H1 (cell line): ENCODE results near the gene LRRTM2. TPM values are rescaled to one million over a fixed set of nuclear protein-coding genes. Genes with fewer than 3 reads are reported as not detected.

ENCODE experiments used
- CTCF ChIA-PET: fragments of 300-600 bp; sonication (Branson Sonifier 250); formaldehyde crosslinking; loops from one replicate; lab custom pipeline; 2021; ENCODE audit not compliant: partially characterized antibody; lab: Charles Lee
- POLR2A ChIA-PET: fragments of 300-600 bp; sonication (Branson Sonifier 250); formaldehyde crosslinking; loops from one replicate; lab custom pipeline; 2021; ENCODE audit warnings: inconsistent platforms; ENCODE audit not compliant: partially characterized antibody; lab: Charles Lee
- DNase-seq, 2 experiments: peaks; one replicate each; pipeline versions ENCODE4 v3.0.0 to v3.0.0-alpha.2; 2010 to 2022; ENCODE audit warnings: low spot score in 2 of 2, low read depth in 1 of 2, mixed read lengths in 1 of 2
- FAIRE-seq: peaks from 2 replicates; lab custom pipeline; 2011; peaks lifted over from hg19 to GRCh38; lab: Jason Lieb, UNC
- H2AFZ ChIP-seq: 2 replicates; pipeline ENCODE4 v1.8.1; 2012; ENCODE audit warnings: low read length, inconsistent platforms
- H2AK5ac ChIP-seq: 2 replicates; pipeline ENCODE4 v1.6.1; 2013; ENCODE audit warnings: low read depth, low read length
- H2BK120ac ChIP-seq: replicated peaks from 2 replicates; pipeline ENCODE3; 2013; ENCODE audit warnings: low read depth, low read length, inconsistent platforms
- H2BK12ac ChIP-seq: 2 replicates; pipeline ENCODE4 v1.6.1; 2013; ENCODE audit warnings: low read depth, low read length
- H2BK15ac ChIP-seq: 2 replicates; pipeline ENCODE4 v1.6.1; 2013; ENCODE audit warnings: low read length
- H2BK20ac ChIP-seq: 2 replicates; pipeline ENCODE4 v1.6.1; 2013; ENCODE audit warnings: low read length
- H2BK5ac ChIP-seq: 2 replicates; pipeline ENCODE4 v1.6.1; 2013; ENCODE audit warnings: low read depth, low read length
- H3K14ac ChIP-seq: 2 replicates; pipeline ENCODE4 v1.6.1; 2013; ENCODE audit warnings: inconsistent platforms; ENCODE audit not compliant: insufficient read length
- H3K18ac ChIP-seq: 2 replicates; pipeline ENCODE4 v1.6.1; 2013; ENCODE audit warnings: low read length; ENCODE audit errors: extremely low read depth
- H3K23ac ChIP-seq: 2 replicates; pipeline ENCODE4 v1.6.1; 2013; ENCODE audit warnings: inconsistent platforms; ENCODE audit not compliant: insufficient read length
- H3K23me2 ChIP-seq: 2 replicates; pipeline ENCODE4 v1.6.1; 2013; ENCODE audit warnings: low read depth, low read length
- H3K27ac ChIP-seq: 2 replicates; pipeline ENCODE4 v1.6.1; 2011; ENCODE audit warnings: low read depth, low read length, inconsistent platforms
- H3K27me3 ChIP-seq, 4 experiments: replicated peaks in 1 of 4; 1 replicate in 1 of 4; 2 replicates in 3 of 4; pipeline versions ENCODE4 v1.6.1 to v1.8.1; 2011 to 2013; ENCODE audit warnings: low read length in 3 of 4, mild to moderate bottlenecking in 3 of 4, inconsistent platforms in 2 of 4, mixed read lengths in 2 of 4, moderate library complexity in 1 of 4; ENCODE audit not compliant: control insufficient read depth in 3 of 4, insufficient read depth in 3 of 4; ENCODE audit errors: extremely low read depth in 1 of 4
- H3K36me3 ChIP-seq, 4 experiments: 2 replicates each; pipeline versions ENCODE4 v1.6.1 to v1.8.1; 2011 to 2013; ENCODE audit warnings: mild to moderate bottlenecking in 4 of 4, low read length in 3 of 4, moderate library complexity in 2 of 4, control low read depth in 1 of 4, inconsistent platforms in 1 of 4; ENCODE audit not compliant: insufficient read depth in 4 of 4, control insufficient read depth in 2 of 4
- H3K4ac ChIP-seq: replicated peaks from 2 replicates; pipeline ENCODE3; 2013; ENCODE audit warnings: low read length, low read depth, mixed read lengths, inconsistent platforms; ENCODE audit not compliant: insufficient read length
- H3K4me1 ChIP-seq, 4 experiments: replicated peaks in 1 of 4; 1 replicate in 1 of 4; 2 replicates in 3 of 4; pipeline versions ENCODE4 v1.6.1 to v1.8.1; 2011 to 2013; ENCODE audit warnings: low read length in 3 of 4, inconsistent platforms in 2 of 4, mixed read lengths in 1 of 4; ENCODE audit not compliant: insufficient read depth in 4 of 4, control insufficient read depth in 3 of 4
- H3K4me2 ChIP-seq, 2 experiments: 2 replicates each; pipeline versions ENCODE4 v1.6.1 to v1.8.1; 2011 to 2013; ENCODE audit warnings: low read depth in 2 of 2, low read length in 2 of 2, control low read depth in 1 of 2, inconsistent platforms in 1 of 2, mild to moderate bottlenecking in 1 of 2; ENCODE audit not compliant: insufficient read depth in 1 of 2
- H3K4me3 ChIP-seq, 4 experiments: fragments of 200-600, 300-600 bp in 1 of 4; sonication (generic), shearing (Covaris generic), sonication (Bioruptor Twin) in 1 of 4; 2 replicates each; pipeline versions ENCODE4 v1.5.1 to v1.8.1; 2011 to 2016; ENCODE audit warnings: low read length in 4 of 4, low read depth in 3 of 4, control low read depth in 2 of 4, inconsistent platforms in 2 of 4, mild to moderate bottlenecking in 2 of 4, mixed read lengths in 1 of 4, moderate library complexity in 1 of 4; ENCODE audit not compliant: insufficient read depth in 2 of 4; ENCODE audit errors: extremely low read depth in 1 of 4
- H3K56ac ChIP-seq: replicated peaks from 2 replicates; pipeline ENCODE3; 2013; ENCODE audit warnings: low read depth, mild to moderate bottlenecking, mixed read lengths, low read length, inconsistent platforms; ENCODE audit not compliant: insufficient read length
- H3K79me1 ChIP-seq: 2 replicates; pipeline ENCODE4 v1.6.1; 2013; ENCODE audit warnings: low read depth, low read length, control low read depth
- H3K79me2 ChIP-seq, 2 experiments: 2 replicates each; pipeline versions ENCODE4 v1.6.1 to v1.8.1; 2012 to 2013; ENCODE audit warnings: low read length in 2 of 2, mild to moderate bottlenecking in 2 of 2, inconsistent platforms in 1 of 2; ENCODE audit not compliant: insufficient read depth in 2 of 2, control insufficient read depth in 1 of 2
- H3K9ac ChIP-seq, 4 experiments: replicated peaks in 1 of 4; 1 replicate in 1 of 4; 2 replicates in 3 of 4; pipeline versions ENCODE4 v1.6.1 to v1.8.1; 2011 to 2013; ENCODE audit warnings: low read depth in 3 of 4, low read length in 3 of 4, control low read depth in 2 of 4, mild to moderate bottlenecking in 2 of 4, moderate library complexity in 2 of 4, inconsistent platforms in 1 of 4; ENCODE audit errors: extremely low read depth in 1 of 4
- H3K9me3 ChIP-seq, 2 experiments: 2 replicates each; pipeline versions ENCODE4 v1.6.1 to v1.8.1; 2012 to 2013; ENCODE audit warnings: mild to moderate bottlenecking in 2 of 2, moderate library complexity in 2 of 2, control low read depth in 1 of 2, inconsistent platforms in 1 of 2, low read depth in 1 of 2, low read length in 1 of 2, mixed read lengths in 1 of 2; ENCODE audit not compliant: insufficient read depth in 2 of 2
- H4K20me1 ChIP-seq, 2 experiments: replicated peaks in 1 of 2; 2 replicates each; pipeline versions ENCODE3 to v1.8.1; 2011 to 2013; ENCODE audit warnings: inconsistent platforms in 2 of 2, low read length in 2 of 2, mild to moderate bottlenecking in 1 of 2; ENCODE audit not compliant: insufficient read depth in 2 of 2, control insufficient read depth in 1 of 2
- H4K5ac ChIP-seq: 2 replicates; pipeline ENCODE4 v1.6.1; 2013; ENCODE audit warnings: low read length, low read depth, mixed read lengths, inconsistent platforms; ENCODE audit not compliant: insufficient read length
- H4K8ac ChIP-seq: 2 replicates; pipeline ENCODE4 v1.8.0; 2013; ENCODE audit warnings: mild to moderate bottlenecking, moderate library complexity, low read length, inconsistent platforms; ENCODE audit not compliant: insufficient read depth; ENCODE audit errors: extremely low read depth
- H4K91ac ChIP-seq: replicated peaks from 2 replicates; pipeline ENCODE3; 2013; ENCODE audit warnings: low read length, mixed read lengths, inconsistent platforms; ENCODE audit not compliant: insufficient read length
- HDAC6 ChIP-seq: IDR thresholded peaks from one replicate; pipeline ENCODE4 v1.7.1; 2012; ENCODE audit warnings: low read depth, mild to moderate bottlenecking, inconsistent platforms, low read length, moderate library complexity
- RNF2 ChIP-seq: fragments of 200-900, 300-1000 bp; sonication (generic); IDR thresholded peaks from 2 replicates; pipeline ENCODE4 v1.7.1; 2016; ENCODE audit warnings: borderline replicate concordance, low read depth, mild to moderate bottlenecking, antibody characterized with exemption, low read length; ENCODE audit not compliant: poor library complexity, severe bottlenecking; ENCODE audit errors: missing control alignments
- SIX5 ChIP-seq: IDR thresholded peaks from 2 replicates; pipeline ENCODE4 v1.6.1; 2011; ENCODE audit warnings: mild to moderate bottlenecking, low read depth, low read length
- SP2 ChIP-seq: IDR thresholded peaks from 2 replicates; pipeline ENCODE4 v1.6.1; 2012; ENCODE audit warnings: mild to moderate bottlenecking, low read length, inconsistent platforms
- WGBS, 2 experiments: shearing (Covaris generic) in 1 of 2; methylation state at CpG; one replicate each; pipeline versions ENCODE4 v1.1.6 to v1.1.7; 2013 to 2015; ENCODE audit warnings: low lambda C conversion rate in 2 of 2, mixed read lengths in 2 of 2, inconsistent platforms in 1 of 2, low coverage in 1 of 2, missing lambda C conversion rate in 1 of 2; ENCODE audit not compliant: insufficient replicate concordance in 2 of 2, insufficient coverage in 1 of 2, insufficient read length in 1 of 2; ENCODE audit errors: extremely low coverage in 1 of 2, missing lambda C conversion rate in 1 of 2; 5-methylcytosine and 5-hydroxymethylcytosine counted together
- polyA plus RNA-seq, 7 experiments: library from polyadenylated mRNA; depleted of rRNA in 3 of 7; stranded (reverse) in 5 of 7; unstranded in 2 of 7; fragments of >200 nt in 5 of 7; fragments of 200-250 nt in 2 of 7; gene quantifications; 1 replicate in 5 of 7; 2 replicates in 1 of 7; 4 replicates in 1 of 7; pipeline versions ENCODE4 v1.2.1 to v1.2.3, GENCODE V29; 2011 to 2013; ENCODE audit warnings: missing spikeins in 2 of 7, mixed read lengths in 2 of 7
- total RNA-seq: library from RNA; stranded (reverse); fragmentation: NEBNext Ultra II Directional; extraction: Animal tissue kit (Norgen Biotek cat#: 25700); gene quantifications from 2 replicates; pipeline ENCODE4 v1.2.1, GENCODE V29; 2021

LRRTM2 gene
- total and polyA plus RNA-seq, 2 of the 8 experiments (the other 6 are each of a cell fraction or from before 2014, with no cell fraction given) = not detected

DNA sequence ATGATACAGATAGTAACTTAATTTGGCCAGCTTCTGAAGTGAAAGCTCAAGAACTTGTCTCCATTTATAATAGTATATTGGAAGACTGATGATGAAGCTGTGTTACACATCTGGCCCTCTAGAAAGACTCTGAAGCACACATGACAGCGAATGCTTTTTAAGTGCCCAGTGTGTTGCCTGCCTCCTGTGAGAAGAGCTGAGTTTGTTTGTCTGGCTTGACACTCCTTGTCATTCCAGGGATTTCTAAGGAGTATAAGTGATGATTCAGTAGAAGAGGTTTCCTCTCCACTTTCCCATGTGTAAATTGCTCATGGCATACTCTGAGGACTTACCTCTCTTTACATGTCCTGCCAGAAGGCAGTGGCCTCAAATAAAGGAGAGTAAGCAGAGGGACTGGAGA is 30.4 kb upstream of the LRRTM2 start:
- no peak for TF ChIP-seq HDAC6
- TF ChIP-seq SP2 = no peak
- no peak for TF ChIP-seq RNF2
- TF ChIP-seq SIX5 = no peak

More for the DNA sequence above, 30.4 kb upstream of the LRRTM2 start:
- H4K8ac ChIP-seq = no peak overlapping the region
- H3K23me2 ChIP-seq = no peaks in the 10 kb centered on the region
- H4K5ac ChIP-seq = no peak overlapping the region
- H2AFZ ChIP-seq = no peak overlapping the region
- no peak overlapping the region for H3K9ac ChIP-seq
- no peak overlapping the region for H3K4me3 ChIP-seq
- no peak overlapping the region for H2AK5ac ChIP-seq
- FAIRE-seq (no peak), DNase-seq (no peak)
- H3K23ac ChIP-seq = no peak overlapping the region
- H3K9me3 ChIP-seq = no peaks in the 10 kb centered on the region
- H3K4me1 ChIP-seq = peaks cover 0 to 6% (median 0%) of the 10 kb centered on the region in 4 experiments; a peak in 2 of 7 replicates
- H4K20me1 ChIP-seq = no peaks in the 10 kb centered on the region
- no peak overlapping the region for H3K27ac ChIP-seq
- ChIA-PET CTCF (no interaction called here), POLR2A (no interaction called here)
- no peaks in the 10 kb centered on the region for H3K27me3 ChIP-seq
- no peak overlapping the region for H3K14ac ChIP-seq
- no peak overlapping the region for H2BK15ac ChIP-seq
- H3K36me3 ChIP-seq = peaks cover 6 to 43% (median 19%) of the 10 kb centered on the region in 4 experiments; a peak in 6 of 8 replicates
- H3K4ac ChIP-seq = no peak overlapping the region
- H3K18ac ChIP-seq = no peak overlapping the region
- WGBS, 2 experiments = 94% methylated on average over 1 of the region's 1 CpG; no CpG with 5 or more reads in 1 of the 2 experiments
- H3K79me1 ChIP-seq = peaks cover 2% of the 10 kb centered on the region; the same call in 1 of the 2 replicates
- no peak overlapping the region for H3K4me2 ChIP-seq
- no peak overlapping the region for H2BK20ac ChIP-seq
- H2BK120ac ChIP-seq = no peak overlapping the region
- no peak overlapping the region for H3K56ac ChIP-seq
- no peaks in the 10 kb centered on the region for H3K79me2 ChIP-seq
- H2BK12ac ChIP-seq = no peak overlapping the region
- no peak overlapping the region for H2BK5ac ChIP-seq
- H4K91ac ChIP-seq = no peak overlapping the region
